ENCODE measurements around the gene KLF6.

- TF ChIP-seq POLR2AphosphoS5 (IDR thresholded peaks at IDR 0.05; ENCODE audit: low read depth, low read length) (no peak), CTCF (IDR thresholded peaks at IDR 0.05) (no peak), MAX (IDR thresholded peaks at IDR 0.05; ENCODE audit: low read depth) (no peak), EZH2phosphoT487 (IDR thresholded peaks at IDR 0.05; ENCODE audit: borderline replicate concordance, low read depth) (no peak)
Measured at GRCh38 chr10:3773460-3774017, 11.5 kb downstream of the KLF6 start.

Measured in SK-N-SH (cell line).